ENCODE data around the gene PLCD3.

DNA sequence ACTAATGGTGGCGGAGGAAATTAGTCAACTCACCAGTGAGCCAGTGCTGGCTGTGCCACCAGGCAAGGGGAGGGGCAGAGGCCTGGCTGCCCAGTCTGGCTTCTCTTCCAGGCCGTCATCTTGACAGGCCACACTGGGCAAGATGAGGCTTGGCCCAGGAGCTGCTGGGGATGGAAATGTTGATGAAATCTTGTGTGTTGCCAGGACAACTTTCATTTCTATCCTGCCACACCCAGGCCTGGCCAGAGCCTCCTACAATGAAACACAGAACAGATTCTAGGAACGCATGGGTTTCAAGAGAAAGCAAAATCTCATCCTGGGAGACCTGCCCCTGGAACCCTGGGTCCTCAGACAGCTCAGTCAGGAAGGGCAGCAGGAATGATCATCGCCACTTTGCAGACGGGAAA, 38.6 kb upstream of the PLCD3 start:
- TF ChIP-seq, protein P1, sequence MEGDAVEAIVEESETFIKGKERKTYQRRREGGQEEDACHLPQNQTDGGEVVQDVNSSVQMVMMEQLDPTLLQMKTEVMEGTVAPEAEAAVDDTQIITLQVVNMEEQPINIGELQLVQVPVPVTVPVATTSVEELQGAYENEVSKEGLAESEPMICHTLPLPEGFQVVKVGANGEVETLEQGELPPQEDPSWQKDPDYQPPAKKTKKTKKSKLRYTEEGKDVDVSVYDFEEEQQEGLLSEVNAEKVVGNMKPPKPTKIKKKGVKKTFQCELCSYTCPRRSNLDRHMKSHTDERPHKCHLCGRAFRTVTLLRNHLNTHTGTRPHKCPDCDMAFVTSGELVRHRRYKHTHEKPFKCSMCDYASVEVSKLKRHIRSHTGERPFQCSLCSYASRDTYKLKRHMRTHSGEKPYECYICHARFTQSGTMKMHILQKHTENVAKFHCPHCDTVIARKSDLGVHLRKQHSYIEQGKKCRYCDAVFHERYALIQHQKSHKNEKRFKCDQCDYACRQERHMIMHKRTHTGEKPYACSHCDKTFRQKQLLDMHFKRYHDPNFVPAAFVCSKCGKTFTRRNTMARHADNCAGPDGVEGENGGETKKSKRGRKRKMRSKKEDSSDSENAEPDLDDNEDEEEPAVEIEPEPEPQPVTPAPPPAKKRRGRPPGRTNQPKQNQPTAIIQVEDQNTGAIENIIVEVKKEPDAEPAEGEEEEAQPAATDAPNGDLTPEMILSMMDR (IDR thresholded peaks at IDR 0.05) = no peak
- no peak for TF ChIP-seq POLR2A (IDR thresholded peaks at IDR 0.05)
